ENCODE measurements around the gene SFMBT1.

DNA sequence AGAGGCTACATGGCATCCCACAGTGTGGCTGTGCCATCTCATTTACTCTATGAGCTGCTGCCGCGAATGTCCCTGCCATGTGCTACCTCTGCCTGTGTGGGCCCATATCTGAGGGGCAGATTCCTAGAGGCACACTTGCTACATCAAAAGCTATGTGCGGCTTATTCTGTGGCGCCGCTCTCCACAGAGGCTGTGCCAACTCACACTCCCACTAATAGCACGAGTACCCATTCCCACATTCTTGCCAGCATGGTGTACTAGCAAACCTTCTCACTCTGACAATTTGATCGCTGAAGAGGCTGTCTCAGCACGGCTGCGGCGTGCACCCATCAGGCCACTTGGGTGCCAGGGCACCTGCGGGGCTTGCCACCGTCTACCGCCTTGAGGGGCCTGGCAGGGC lies 179.9 kb downstream of the SFMBT1 start:
- no peak for TF ChIP-seq CTCF (IDR thresholded peaks at IDR 0.05; ENCODE audit: low read depth, low read length, missing input control)
- no peak for TF ChIP-seq SP1 (IDR thresholded peaks at IDR 0.05)
- no peak for TF ChIP-seq EGR1 (IDR thresholded peaks at IDR 0.05; ENCODE audit: low read depth in 2 of 2)
- TF ChIP-seq TAF1 (conservative IDR thresholded peaks at IDR 0.05) = no peak
- no peak for TF ChIP-seq RAD21 (IDR thresholded peaks at IDR 0.05)
- no peak for TF ChIP-seq JUND (IDR thresholded peaks at IDR 0.05)
- no peak for TF ChIP-seq FOXA2 (IDR thresholded peaks at IDR 0.05)
- TF ChIP-seq, protein P1, sequence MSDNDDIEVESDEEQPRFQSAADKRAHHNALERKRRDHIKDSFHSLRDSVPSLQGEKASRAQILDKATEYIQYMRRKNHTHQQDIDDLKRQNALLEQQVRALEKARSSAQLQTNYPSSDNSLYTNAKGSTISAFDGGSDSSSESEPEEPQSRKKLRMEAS (IDR thresholded peaks at IDR 0.05) = no peak
- TF ChIP-seq NR2F2 (IDR thresholded peaks at IDR 0.05) = no peak
- TF ChIP-seq HNF4A (conservative IDR thresholded peaks at IDR 0.05) = no peak
- no peak for TF ChIP-seq YY1 (IDR thresholded peaks at IDR 0.05)
- TF ChIP-seq GABPA (IDR thresholded peaks at IDR 0.05 in 1 of 2, conservative IDR thresholded peaks at IDR 0.05 in 1 of 2) = no peak
- no peak for TF ChIP-seq ZBTB33 (IDR thresholded peaks at IDR 0.05)

Measured in liver (tissue), 3 donors.